Activated CD8-positive, alpha-beta memory T cell treated with anti-CD3 and anti-CD28 coated beads for 36 hours (primary cell): ENCODE results near the gene MALRD1. TPM values are rescaled to one million over a fixed set of nuclear protein-coding genes. Genes with fewer than 3 reads are reported as not detected.

Source experiments
- CTCF ChIA-PET: fragments of 350-600 bp; sonication (Branson Sonifier 250); formaldehyde crosslinking; loops from one replicate; lab custom pipeline; 2021; ENCODE audit warnings: antibody characterized with exemption; lab: Charles Lee
- POLR2A ChIA-PET: fragments of 350-600 bp; sonication (Branson Sonifier 250); formaldehyde crosslinking; loops from one replicate; lab custom pipeline; 2021; ENCODE audit warnings: antibody characterized with exemption; lab: Charles Lee
- total RNA-seq, 2 experiments: library from RNA; stranded (reverse); gene quantifications; one replicate each; pipeline ENCODE4 v1.2.3, GENCODE V29; 2021

Gene MALRD1
- total RNA-seq, 2 experiments from 2014 or later = not detected

DNA sequence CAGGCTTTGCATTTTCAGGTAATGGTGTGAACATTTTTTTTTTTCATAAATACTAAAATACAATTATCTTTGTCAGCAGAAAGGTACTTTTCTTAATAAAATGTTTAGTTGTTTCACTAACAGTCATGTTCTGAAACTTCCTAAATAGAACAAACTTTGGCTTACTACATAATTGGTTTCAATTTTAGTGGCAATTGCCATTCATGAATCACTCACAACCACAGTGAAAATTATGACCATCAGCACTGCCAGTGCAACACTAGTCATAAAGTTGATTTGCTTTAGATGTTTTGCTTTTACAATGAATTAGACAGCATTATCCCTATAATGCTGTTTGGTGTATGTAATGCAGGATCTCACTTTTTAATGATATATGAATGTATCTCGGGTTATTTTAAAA, 470.0 kb downstream of the MALRD1 start:
- CTCF ChIA-PET = no interaction called here
- POLR2A ChIA-PET = no interaction called here

- CTCF ChIA-PET = no interaction called here
- POLR2A ChIA-PET = no interaction called here
Measured at GRCh38 chr10:19531324-19531723, 482.7 kb downstream of the MALRD1 start.

DNA sequence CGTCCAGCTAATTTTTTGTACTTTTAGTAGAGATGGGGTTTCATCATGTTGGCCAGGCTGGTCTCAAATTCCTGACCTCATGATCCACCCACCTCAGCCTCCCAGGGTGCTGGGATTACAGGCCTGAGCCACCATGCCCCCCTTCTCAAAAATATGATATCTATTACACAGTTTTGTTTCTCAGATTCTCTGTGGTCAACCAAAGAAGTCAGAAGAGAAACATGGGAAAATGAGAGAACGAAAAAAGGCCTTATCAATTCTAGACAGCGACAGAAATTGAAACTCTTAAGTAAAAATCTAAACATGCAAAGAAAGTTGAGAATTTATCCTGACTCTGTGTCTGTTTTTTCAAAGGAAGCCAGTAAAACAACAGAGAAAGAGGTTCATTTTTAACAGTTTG, 483.8 kb downstream of the MALRD1 start:
- CTCF ChIA-PET = no interaction called here
- POLR2A ChIA-PET = no interaction called here

- ChIA-PET POLR2A (no interaction called here), CTCF (no interaction called here)
Measured at GRCh38 chr10:19541299-19541698, 492.7 kb downstream of the MALRD1 start.

DNA sequence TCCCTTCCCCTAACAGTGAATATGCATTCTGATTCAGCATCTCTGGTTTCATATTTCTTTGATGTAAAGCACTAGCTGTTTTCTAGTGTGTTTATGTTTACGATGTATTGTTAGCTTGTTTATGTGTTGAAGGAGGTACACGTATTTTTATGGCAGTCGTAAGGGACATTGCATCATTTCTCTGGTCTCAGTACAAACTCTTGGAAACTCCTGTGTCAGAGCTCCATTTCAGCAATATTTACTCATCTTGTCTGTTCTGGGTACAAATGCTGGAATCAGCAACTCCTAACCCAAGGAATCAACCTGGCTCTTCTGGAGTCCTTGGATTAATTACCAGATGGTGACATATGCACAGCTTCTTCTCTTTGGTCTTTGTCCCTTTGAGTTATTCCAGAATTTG, 497.6 kb downstream of the MALRD1 start:
- CTCF ChIA-PET = no interaction called here

GRCh38 chr10:19549503-19549902, 500.9 kb downstream of the MALRD1 start:
- ChIA-PET POLR2A (no interaction called here), CTCF (no interaction called here)

More for the DNA sequence above, 497.6 kb downstream of the MALRD1 start:
- POLR2A ChIA-PET = no interaction called here

- ChIA-PET CTCF (no interaction called here), POLR2A (no interaction called here)
Measured at GRCh38 chr10:19556666-19557065, 508.1 kb downstream of the MALRD1 start.

GRCh38 chr10:19561181-19561580, 512.6 kb downstream of the MALRD1 start:
- POLR2A ChIA-PET = no interaction called here
- CTCF ChIA-PET = no interaction called here

- ChIA-PET POLR2A (no interaction called here), CTCF (no interaction called here)
Measured at GRCh38 chr10:19563388-19564141, 515.0 kb downstream of the MALRD1 start.

DNA sequence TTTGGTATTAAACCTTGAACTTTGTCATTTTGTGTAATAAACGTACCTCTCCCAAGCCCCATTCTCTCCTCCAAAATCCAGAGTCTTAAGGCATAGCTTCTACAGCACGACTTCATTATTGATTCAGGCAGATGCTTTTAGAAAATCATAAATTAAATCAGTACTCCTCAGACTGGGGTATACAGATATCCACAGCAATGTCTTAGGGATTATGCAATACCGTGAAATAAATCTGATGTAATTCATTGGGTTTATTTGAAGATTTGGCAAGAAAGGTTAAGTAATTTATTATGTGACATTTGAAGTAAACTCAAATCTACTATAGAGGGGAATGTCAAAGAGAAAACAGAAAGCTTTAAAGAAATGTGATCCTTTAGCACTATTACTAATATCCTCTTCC, 521.5 kb downstream of the MALRD1 start:
- ChIA-PET CTCF (no interaction called here), POLR2A (no interaction called here)

DNA sequence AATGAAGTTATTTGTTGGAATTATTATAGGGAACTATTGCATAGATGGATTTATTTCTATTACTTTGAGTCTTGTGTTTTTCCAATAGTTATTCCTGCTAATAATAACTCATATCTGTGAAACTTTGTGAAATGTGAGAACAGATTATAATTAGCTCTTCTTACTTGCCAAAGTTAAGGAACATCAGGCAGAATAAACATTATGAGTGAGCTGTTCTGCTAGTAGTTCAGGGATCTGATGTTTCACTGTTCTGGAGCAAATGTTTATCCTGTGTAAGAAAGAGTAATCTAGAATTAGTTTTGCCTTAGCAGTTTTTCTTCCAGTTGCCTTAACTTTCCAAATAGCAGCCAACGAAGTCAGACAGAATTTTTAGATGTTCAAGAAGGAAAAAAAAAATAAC, 522.4 kb downstream of the MALRD1 start:
- CTCF ChIA-PET = no interaction called here
- POLR2A ChIA-PET = no interaction called here

GRCh38 chr10:19572056-19572455, 523.5 kb downstream of the MALRD1 start:
- ChIA-PET POLR2A (no interaction called here), CTCF (no interaction called here)

- CTCF ChIA-PET = interaction anchor here (0.7 kb wide), 1 partner anchor 65 kb away, joined by 3 read pairs; no protein-coding TSS in a partner anchor
- POLR2A ChIA-PET = no interaction called here
Measured at GRCh38 chr10:19576576-19576975, 528.0 kb downstream of the MALRD1 start.

DNA sequence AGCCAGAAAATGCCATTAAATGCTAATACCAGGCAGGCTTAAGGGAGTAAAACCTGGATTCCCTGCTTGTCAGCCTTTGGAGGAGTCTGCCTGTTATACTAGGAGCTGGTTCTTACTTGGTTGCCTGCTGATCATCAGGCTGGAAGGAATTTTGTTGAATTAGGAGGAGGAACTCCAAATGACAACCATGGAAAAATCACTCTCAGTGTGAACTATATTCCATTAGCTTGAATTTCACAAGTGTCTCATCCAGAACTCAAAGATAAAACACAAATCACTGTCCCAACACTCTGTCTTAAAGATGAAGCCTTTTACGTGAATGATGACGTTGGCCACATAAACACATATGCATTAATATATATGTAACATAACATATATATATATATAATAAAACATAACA, 528.8 kb downstream of the MALRD1 start:
- POLR2A ChIA-PET = no interaction called here
- CTCF ChIA-PET = no interaction called here

- POLR2A ChIA-PET = no interaction called here
- CTCF ChIA-PET = no interaction called here
Measured at GRCh38 chr10:19577807-19578206, 529.2 kb downstream of the MALRD1 start.

DNA sequence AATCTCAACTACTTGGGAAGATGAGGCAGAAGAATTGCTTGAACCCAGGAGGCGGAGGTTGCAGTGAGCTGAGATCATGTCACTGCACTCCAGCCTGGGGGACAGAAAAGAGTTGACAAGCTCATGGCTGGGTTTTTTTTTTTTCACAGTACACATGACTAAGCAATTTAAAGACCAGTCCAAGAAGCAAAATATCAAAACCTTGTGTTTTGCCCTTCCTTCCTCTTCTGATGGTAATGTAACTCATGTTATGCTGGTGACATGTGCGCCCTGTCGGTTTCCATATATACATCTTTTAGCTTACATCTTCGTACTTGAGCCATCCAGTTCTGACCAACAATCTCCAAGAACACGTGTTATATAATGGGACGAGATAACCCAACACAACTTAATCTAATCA, 530.0 kb downstream of the MALRD1 start:
- ChIA-PET CTCF (no interaction called here), POLR2A (no interaction called here)

- ChIA-PET POLR2A (no interaction called here), CTCF (no interaction called here)
Measured at GRCh38 chr10:19579761-19580545, 531.4 kb downstream of the MALRD1 start.

GRCh38 chr10:19580691-19581090, 532.1 kb downstream of the MALRD1 start:
- ChIA-PET POLR2A (no interaction called here), CTCF (no interaction called here)

- CTCF ChIA-PET = no interaction called here
- POLR2A ChIA-PET = no interaction called here
Measured at GRCh38 chr10:19588608-19589007, 540.0 kb downstream of the MALRD1 start.

- POLR2A ChIA-PET = no interaction called here
- CTCF ChIA-PET = no interaction called here
Measured at GRCh38 chr10:19592276-19592675, 543.7 kb downstream of the MALRD1 start.
